GM10266 (cell line): Measurements from ENCODE around the gene SPTB.

Experiments used
- DNase-seq: peaks from one replicate; pipeline ENCODE4 v3.0.0; 2012; ENCODE audit errors: extremely low spot score
- CTCF ChIP-seq: IDR thresholded peaks from 2 replicates; pipeline ENCODE4 v1.5.1; 2012; ENCODE audit warnings: mild to moderate bottlenecking, low read depth; ENCODE audit not compliant: control insufficient read depth, insufficient read depth; ENCODE audit errors: missing control alignments

The SPTB gene

DNA sequence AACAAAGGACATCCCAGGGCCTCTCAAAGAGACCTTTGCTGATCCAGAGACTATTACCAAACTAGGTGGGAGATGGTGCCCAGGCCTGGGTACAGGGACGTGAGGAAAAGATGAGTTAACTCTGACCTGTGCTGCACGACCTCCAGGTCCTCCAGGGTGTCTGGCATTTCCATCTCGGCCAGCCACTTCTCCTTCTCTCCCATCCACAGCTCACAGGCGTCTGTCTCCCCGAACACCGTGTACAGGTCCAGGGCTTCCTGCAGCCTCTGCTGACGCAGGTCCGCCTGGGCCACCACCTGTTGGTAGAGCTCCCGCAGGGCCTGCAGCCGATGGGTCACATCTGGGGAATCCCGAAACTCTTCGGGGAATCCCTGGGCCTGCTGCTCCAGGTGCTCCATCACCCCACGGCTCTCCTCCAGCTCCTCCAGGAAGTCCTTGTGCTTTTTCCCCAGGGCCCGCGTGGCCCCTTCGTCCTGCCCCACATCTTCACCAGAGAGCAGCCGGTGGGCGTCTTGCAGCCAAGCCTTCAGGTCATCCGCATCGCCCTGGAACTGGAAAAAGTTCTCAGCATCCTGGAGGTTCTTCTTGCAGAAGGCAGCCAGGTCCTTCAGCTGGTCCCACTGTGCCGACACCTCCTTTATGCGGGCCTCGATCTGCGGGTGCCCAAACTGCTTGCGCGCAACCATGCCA is 86.7 kb downstream of the SPTB start:
- no peak for TF ChIP-seq CTCF
- no peak for DNase-seq

- no peak for TF ChIP-seq CTCF
- DNase-seq: no peak
Observed at GRCh38 chr14:64792231-64792630, 87.5 kb downstream of the SPTB start.

DNA sequence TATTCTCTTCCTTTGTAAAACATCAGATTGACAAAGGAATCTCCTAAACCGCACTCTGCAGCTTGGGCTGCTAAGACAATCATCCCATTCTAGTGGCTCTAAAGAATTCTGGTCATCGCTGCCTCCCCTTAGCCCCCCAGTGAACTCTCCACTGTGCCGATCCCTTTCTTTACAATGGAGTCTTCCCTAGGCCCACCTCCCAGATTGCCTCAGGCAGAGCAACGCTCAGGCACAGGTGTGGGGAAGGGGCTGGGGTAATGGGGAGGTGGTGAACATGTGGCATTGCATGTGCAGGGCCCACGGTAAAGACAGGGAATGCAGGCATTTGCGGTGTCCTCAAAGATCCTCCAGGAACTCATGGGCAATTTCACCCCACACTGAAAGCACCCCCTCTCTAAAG is 89.2 kb downstream of the SPTB start:
- no peak for TF ChIP-seq CTCF
- DNase-seq: no peak

GRCh38 chr14:64789696-64790095 is 90.0 kb downstream of the SPTB start:
- DNase-seq: no peak

DNA sequence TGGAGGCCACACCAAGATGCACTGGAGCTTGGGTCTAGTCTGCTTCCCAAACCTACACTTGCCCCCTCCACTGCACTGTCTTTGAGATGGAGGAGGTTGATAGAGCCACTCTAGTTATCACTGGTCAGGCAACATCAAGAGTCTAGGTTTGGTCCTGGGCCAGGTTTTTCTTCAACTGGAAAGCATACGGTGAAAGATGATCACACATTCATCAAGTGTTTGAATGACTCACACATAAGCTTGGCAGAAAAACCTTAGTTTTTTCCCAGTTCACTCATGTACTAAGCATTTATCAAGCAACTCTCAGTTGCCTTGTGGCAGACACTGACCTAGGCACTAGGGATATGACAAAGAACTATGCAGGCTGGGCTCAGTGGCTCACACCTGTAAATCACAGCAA is 91.0 kb downstream of the SPTB start:
- no peak for TF ChIP-seq CTCF
- DNase-seq: no peak

More at GRCh38 chr14:64789696-64790095, 90.0 kb downstream of the SPTB start:
- no peak for TF ChIP-seq CTCF

DNA sequence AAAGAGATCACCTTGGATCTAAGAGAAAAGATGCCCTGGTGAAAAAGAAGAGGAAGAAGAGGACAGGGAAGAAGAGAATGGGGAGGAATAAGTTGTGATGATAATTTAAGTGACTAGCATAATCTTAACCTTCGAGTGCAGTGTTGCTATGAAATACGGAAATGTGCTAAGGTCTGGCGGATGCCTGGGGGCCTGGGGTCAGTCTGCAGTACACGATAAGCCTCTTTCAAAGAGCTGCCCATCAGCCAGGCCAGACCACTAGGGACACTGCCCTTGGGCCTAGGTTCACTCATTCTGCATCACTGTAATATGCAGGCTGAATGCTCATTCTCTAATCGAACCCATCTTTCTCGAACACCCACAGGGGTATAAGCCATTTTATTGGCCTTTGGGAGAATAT is 92.1 kb downstream of the SPTB start:
- TF ChIP-seq CTCF: no peak
- DNase-seq: no peak

- no peak for TF ChIP-seq CTCF
- no peak for DNase-seq
Observed at GRCh38 chr14:64786296-64787149, 93.2 kb downstream of the SPTB start.
